ENCODE results near the gene RANBP3. TPM values are rescaled to one million over a fixed set of nuclear protein-coding genes. Genes with fewer than 3 reads are reported as not detected.
A peak's percentile ranks its signal among the peaks of the same experiment; 100 is the strongest.

The RANBP3 gene
- total RNA-seq, 4 donors from 2014 or later = 55.6 to 85.0 (median 78.0) TPM

DNA sequence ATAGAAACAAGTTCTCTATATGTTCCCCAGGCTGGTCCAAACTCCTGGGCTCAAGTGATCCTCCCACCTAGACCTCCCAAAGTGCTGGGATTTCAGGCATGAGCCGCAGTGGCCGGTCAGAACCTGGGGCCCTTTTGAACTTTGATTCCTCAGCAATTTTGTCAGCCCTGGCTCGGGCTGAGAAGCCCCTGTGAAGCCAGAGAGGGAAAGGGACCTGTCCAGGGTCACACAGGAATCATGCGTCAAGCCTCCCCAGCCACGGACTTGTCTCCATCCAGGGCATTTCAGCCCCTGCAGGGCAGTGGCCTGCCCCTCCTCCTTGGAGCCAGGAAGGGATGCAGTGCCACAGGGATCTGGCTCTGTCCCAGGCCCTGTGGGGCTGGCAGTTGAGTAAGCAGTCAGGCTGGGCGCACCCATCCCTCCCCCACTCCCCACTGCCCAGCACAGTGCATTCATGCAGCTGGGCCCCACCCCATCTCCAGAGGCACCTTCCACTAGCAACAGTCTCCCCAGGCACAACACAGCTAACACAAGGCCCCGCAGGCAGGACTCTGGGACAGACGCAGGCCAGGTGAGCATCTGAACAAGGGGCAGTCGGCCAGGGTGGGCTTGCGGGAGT lies 64.1 kb downstream of the RANBP3 start, which contains the start of gene CAPS:
CAPS (plus strand) TSS at position 516 of the 619 bp plus-strand sequence. CDS start 153 bp downstream, outside the sequence.
- H3K27ac ChIP-seq = peak within 1 kb of the TSS; percentile 68
- TF ChIP-seq, protein P1, sequence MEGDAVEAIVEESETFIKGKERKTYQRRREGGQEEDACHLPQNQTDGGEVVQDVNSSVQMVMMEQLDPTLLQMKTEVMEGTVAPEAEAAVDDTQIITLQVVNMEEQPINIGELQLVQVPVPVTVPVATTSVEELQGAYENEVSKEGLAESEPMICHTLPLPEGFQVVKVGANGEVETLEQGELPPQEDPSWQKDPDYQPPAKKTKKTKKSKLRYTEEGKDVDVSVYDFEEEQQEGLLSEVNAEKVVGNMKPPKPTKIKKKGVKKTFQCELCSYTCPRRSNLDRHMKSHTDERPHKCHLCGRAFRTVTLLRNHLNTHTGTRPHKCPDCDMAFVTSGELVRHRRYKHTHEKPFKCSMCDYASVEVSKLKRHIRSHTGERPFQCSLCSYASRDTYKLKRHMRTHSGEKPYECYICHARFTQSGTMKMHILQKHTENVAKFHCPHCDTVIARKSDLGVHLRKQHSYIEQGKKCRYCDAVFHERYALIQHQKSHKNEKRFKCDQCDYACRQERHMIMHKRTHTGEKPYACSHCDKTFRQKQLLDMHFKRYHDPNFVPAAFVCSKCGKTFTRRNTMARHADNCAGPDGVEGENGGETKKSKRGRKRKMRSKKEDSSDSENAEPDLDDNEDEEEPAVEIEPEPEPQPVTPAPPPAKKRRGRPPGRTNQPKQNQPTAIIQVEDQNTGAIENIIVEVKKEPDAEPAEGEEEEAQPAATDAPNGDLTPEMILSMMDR (IDR thresholded peaks at IDR 0.05) = no peak
- TF ChIP-seq POLR2A (IDR thresholded peaks at IDR 0.05) (no peak), EP300 (IDR thresholded peaks at IDR 0.05) (no peak), POLR2AphosphoS5 (IDR thresholded peaks at IDR 0.05) (no peak)
- DNase-seq (ENCODE audit: low spot score in 2 of 2) = no peak
- peaks cover 49% of the 10 kb centered on the region for H3K36me3 ChIP-seq
- 86% methylated on average over 6 of the region's 10 CpGs for WGBS
- no peaks in the 10 kb centered on the region for H3K9me3 ChIP-seq
- H3K4me1 ChIP-seq = peaks cover 30% of the 10 kb centered on the region
- H3K27me3 ChIP-seq = no peaks in the 10 kb centered on the region
- H3K4me3 ChIP-seq = peak within 1 kb of the TSS; percentile 5

DNA sequence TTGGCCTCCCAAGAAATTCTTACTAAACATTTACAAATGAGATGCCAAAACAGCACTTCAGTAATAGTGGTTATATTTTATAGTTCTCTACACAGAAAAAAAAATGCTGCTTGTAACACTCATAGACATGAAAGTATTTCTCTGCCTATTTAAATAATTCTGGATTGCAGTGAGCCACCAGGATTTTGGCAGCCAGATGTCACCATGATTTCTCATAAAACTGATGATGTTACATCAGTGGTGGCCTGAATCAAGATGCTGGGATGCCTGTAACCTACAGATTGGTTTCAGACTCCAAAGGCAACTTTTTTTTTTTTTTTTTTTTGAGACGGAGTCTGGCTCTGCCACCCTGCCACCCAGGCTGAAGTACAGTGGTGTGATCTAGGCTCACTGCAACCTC lies 66.6 kb downstream of the RANBP3 start:
- peaks cover 28% of the 10 kb centered on the region for H3K36me3 ChIP-seq
- no peak overlapping the region for H3K4me3 ChIP-seq
- no peak for DNase-seq (ENCODE audit: low spot score in 2 of 2)
- H3K4me1 ChIP-seq = peaks cover 31% of the 10 kb centered on the region
- no peak overlapping the region for H3K27ac ChIP-seq
- no peaks in the 10 kb centered on the region for H3K9me3 ChIP-seq
- H3K27me3 ChIP-seq = no peaks in the 10 kb centered on the region
- 71% methylated on average over 1 of the region's 1 CpG for WGBS
- no peak for TF ChIP-seq EP300 (IDR thresholded peaks at IDR 0.05)
- TF ChIP-seq POLR2AphosphoS5 (IDR thresholded peaks at IDR 0.05) = no peak
- TF ChIP-seq POLR2A (IDR thresholded peaks at IDR 0.05) = no peak
- TF ChIP-seq, protein P1 (IDR thresholded peaks at IDR 0.05) = no peak

DNA sequence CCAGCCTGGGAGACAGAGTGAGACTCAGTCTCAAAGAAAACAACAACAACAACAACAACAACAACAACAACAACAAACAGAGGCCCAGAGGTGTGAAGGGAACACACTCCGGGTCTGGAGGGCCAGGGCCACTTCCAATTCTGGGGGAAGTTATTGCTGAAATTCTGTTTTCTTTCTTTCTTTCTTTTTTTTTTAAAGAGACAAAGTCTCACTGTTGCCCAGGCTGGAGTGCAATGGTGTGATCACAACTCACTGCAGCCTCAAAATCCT lies 67.4 kb downstream of the RANBP3 start:
- no peak overlapping the region for H3K27ac ChIP-seq
- TF ChIP-seq EP300 (IDR thresholded peaks at IDR 0.05) = no peak
- H3K27me3 ChIP-seq = no peaks in the 10 kb centered on the region
- H3K4me1 ChIP-seq = peaks cover 35% of the 10 kb centered on the region
- WGBS = 80% methylated on average over 1 of the region's 1 CpG
- H3K9me3 ChIP-seq = no peaks in the 10 kb centered on the region
- peaks cover 20% of the 10 kb centered on the region for H3K36me3 ChIP-seq
- DNase-seq (ENCODE audit: low spot score in 2 of 2) = no peak
- no peak overlapping the region for H3K4me3 ChIP-seq

DNA sequence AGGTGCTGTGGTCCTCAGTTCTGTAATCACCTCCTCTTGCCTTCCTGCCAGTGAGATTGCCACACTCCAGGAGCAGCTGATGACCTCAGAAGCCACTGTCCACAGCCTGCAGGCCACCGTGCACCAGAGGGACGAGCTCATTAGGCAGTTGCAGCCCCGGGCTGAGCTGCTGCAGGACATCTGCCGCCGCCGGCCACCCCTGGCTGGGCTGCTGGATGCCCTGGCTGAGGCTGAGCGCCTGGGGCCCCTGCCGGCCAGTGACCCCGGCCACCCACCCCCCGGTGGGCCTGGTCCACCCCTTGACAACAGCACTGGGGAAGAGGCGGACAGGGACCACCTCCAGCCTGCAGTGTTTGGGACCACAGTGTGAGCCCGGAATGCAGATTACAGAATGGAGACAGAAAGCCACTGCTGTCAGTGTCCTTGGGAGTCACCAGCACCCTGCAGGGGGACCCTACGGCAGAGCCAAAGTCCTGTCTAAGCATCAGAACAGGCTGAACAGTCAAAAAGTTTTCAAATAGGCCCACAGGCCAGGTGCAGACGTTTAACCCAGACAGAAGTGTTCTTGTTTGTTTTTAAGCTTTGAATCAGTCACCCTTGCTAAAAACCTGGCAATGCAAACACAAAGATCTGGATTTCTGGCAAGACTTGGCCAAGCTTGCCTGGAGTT lies 69.0 kb downstream of the RANBP3 start:
- WGBS = 61% methylated on average over 5 of the region's 14 CpGs
- H3K4me1 ChIP-seq = peaks cover 29% of the 10 kb centered on the region
- DNase-seq (ENCODE audit: low spot score in 2 of 2) = no peak
- H3K27me3 ChIP-seq = no peaks in the 10 kb centered on the region
- no peak overlapping the region for H3K4me3 ChIP-seq
- no peak overlapping the region for H3K27ac ChIP-seq
- TF ChIP-seq POLR2A (IDR thresholded peaks at IDR 0.05) (no peak), POLR2AphosphoS5 (IDR thresholded peaks at IDR 0.05) (no peak), EP300 (IDR thresholded peaks at IDR 0.05) (no peak)
- TF ChIP-seq, protein P1 (IDR thresholded peaks at IDR 0.05) = no peak
- H3K9me3 ChIP-seq = no peaks in the 10 kb centered on the region
- peaks cover 18% of the 10 kb centered on the region for H3K36me3 ChIP-seq

DNA sequence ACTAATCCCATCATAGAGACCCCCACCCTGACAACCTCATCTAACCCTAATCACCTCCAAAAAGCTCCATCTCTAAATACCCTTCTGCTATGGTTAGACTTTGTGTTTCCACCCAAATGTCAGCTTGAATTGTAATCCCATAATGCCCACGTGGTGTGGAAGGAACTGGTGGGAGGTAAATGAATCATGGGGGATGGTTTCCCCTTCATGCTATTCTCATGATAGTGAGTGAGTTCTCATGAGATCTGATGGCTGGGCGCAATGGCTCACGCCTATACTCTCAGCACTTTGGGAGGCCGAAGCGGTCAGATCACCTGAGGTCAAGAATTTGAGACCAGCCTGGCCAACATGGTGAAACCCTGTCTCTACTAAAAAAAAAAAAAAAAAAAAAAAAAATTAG lies 70.7 kb downstream of the RANBP3 start:
- no peaks in the 10 kb centered on the region for H3K9me3 ChIP-seq
- TF ChIP-seq EP300 (IDR thresholded peaks at IDR 0.05) (no peak), POLR2AphosphoS5 (IDR thresholded peaks at IDR 0.05) (no peak), POLR2A (IDR thresholded peaks at IDR 0.05) (no peak)
- TF ChIP-seq, protein P1 (IDR thresholded peaks at IDR 0.05) = no peak
- H3K4me3 ChIP-seq = no peak overlapping the region
- no peak overlapping the region for H3K27ac ChIP-seq
- H3K36me3 ChIP-seq = peaks cover 18% of the 10 kb centered on the region
- 57% methylated on average over 5 of the region's 5 CpGs for WGBS
- no peak for DNase-seq (ENCODE audit: low spot score in 2 of 2)
- H3K27me3 ChIP-seq = no peaks in the 10 kb centered on the region
- H3K4me1 ChIP-seq = peaks cover 34% of the 10 kb centered on the region
